Naive thymus-derived CD8-positive, alpha-beta T cell (primary cell): ENCODE data around the gene ARHGAP42. TPM values are rescaled to one million over a fixed set of nuclear protein-coding genes. Genes with fewer than 3 reads are reported as not detected.
"Not testable (repeated sequence)": the region's sequence is repeated elsewhere in the genome, so short reads cannot be mapped to it uniquely, and the experiment has no call there.

Experiments
- ATAC-seq, 2 donors: fragments of 150-1000 bp; cut with Tn5 transposase in 1 of 2; sonication (Bioruptor Pico), chemical (Tn5 transposase) in 1 of 2; 1 replicate in 1 of 2; 2 replicates in 1 of 2; pipeline ENCODE4 v1.10.0; 2021; ENCODE audit warnings: mild to moderate bottlenecking in 2 of 2, moderate library complexity in 2 of 2
- POLR2A ChIA-PET: fragments of 350-600 bp; sonication (Branson Sonifier 250); formaldehyde crosslinking; loops from one replicate; lab custom pipeline; 2021; ENCODE audit warnings: antibody characterized with exemption; lab: Charles Lee
- DNase-seq, 10 donors: peaks; one replicate each; pipeline versions ENCODE4 v3.0.0 to v3.0.0-alpha.2; 2020 to 2022
- H3K27ac Mint-ChIP-seq, 10 donors: one replicate each; pipeline ENCODE4 v1.8.0; 2020 to 2022; ENCODE audit warnings: mild to moderate bottlenecking in 10 of 10, mixed read lengths in 10 of 10, moderate library complexity in 4 of 10, inconsistent platforms in 1 of 10
- H3K27me3 Mint-ChIP-seq, 5 donors: one replicate each; pipeline ENCODE4 v1.8.0; 2021 to 2022; ENCODE audit warnings: mixed read lengths in 5 of 5
- H3K36me3 Mint-ChIP-seq, 3 donors: one replicate each; pipeline ENCODE4 v1.8.0; 2020 to 2022; ENCODE audit warnings: mixed read lengths in 3 of 3, mild to moderate bottlenecking in 2 of 3, inconsistent platforms in 1 of 3
- H3K4me1 Mint-ChIP-seq, 4 donors: one replicate each; pipeline ENCODE4 v1.8.0; 2021 to 2022; ENCODE audit warnings: mixed read lengths in 4 of 4
- H3K4me3 Mint-ChIP-seq, 10 donors: one replicate each; pipeline ENCODE4 v1.8.0; 2020 to 2022; ENCODE audit warnings: mild to moderate bottlenecking in 10 of 10, mixed read lengths in 10 of 10, moderate library complexity in 6 of 10, inconsistent platforms in 1 of 10
- H3K9me3 Mint-ChIP-seq, 9 donors: one replicate each; pipeline ENCODE4 v1.8.0; 2020 to 2022; ENCODE audit warnings: mixed read lengths in 9 of 9, mild to moderate bottlenecking in 3 of 9, inconsistent platforms in 1 of 9, moderate library complexity in 1 of 9
- polyA plus RNA-seq, 3 donors: library from polyadenylated mRNA; unstranded; fragments of 300-500 nt; fragmentation: Illumina TruSeq; gene quantifications; one replicate each; pipeline ENCODE4 v1.2.3, GENCODE V29; 2021
- total RNA-seq, 8 experiments: library from RNA in 2 of 8; stranded (reverse) in 2 of 8; gene quantifications; one replicate each; pipeline ENCODE4 v1.2.3 and lab custom pipeline; 2021 to 2026

ARHGAP42 gene
- total and polyA plus RNA-seq, 5 experiments from 2014 or later = 0.38 to 0.93 (median 0.83) TPM; not detected in 2

DNA sequence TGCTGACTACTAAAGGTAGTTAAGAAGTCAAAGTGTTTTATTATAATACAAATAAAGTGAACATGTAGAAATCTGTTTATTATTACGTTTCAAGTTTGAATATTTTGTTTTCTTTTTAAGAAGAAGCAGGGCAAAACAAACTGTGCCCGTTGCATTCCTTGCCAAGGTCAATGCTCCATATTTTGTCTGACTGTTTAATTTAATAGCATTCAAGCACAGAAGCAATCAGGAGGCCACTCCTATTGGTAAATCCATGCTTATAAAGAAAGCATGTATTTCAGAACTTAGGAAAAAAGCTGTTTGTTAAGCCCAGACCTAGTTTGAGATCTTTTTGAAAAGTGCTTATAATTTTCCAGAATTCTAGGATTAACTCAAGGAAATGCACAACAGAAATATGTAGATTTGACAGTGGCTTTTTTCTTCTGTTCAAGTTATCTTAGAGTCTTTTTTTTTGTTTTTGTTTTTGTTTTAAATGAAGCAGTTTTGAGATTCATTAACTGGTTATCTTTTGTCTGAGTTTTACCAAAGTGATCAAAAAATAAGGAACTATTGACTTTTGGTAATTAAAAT lies 51.7 kb downstream of the ARHGAP42 start:
- no peak for DNase-seq
- Mint-ChIP-seq H3K4me3 (no peak overlapping the region), H3K36me3 (no peaks in the 10 kb centered on the region), H3K4me1 (peaks cover 0 to 4% (median 0%) of the 10 kb centered on the region in 4 donors), H3K27me3 (no peaks in the 10 kb centered on the region), H3K27ac (no peak overlapping the region), H3K9me3 (peaks cover 0 to 2% (median 0%) of the 10 kb centered on the region in 9 donors)
- POLR2A ChIA-PET = no interaction called here
- ATAC-seq = no peak

DNA sequence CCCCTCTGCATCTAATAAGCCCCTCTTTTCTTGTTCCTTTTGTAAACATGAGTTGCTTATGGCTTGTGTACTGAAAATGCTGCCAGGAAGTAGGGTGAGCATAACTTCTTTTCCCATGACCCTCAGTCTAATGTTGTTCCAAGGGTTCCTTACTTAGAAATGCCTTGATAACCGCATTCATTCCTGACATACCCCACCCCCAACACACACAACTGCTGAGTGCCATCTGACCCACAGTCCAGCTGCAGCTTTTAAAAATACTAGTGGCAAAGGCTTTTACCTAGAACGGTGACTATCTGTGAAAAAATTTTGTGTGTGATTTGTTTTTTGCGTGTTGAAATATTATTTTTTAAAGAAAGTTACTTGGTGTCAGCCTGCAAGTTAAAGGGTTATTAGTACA lies 52.6 kb downstream of the ARHGAP42 start:
- no peak for ATAC-seq
- POLR2A ChIA-PET = no interaction called here
- Mint-ChIP-seq H3K4me1 (peaks cover 0 to 4% (median 0%) of the 10 kb centered on the region in 4 donors), H3K27ac (no peak overlapping the region), H3K36me3 (no peaks in the 10 kb centered on the region), H3K27me3 (peaks cover 0 to under 1% (median 0%) of the 10 kb centered on the region in 5 donors), H3K9me3 (peaks cover 0 to 3% (median 0%) of the 10 kb centered on the region in 9 donors), H3K4me3 (no peak overlapping the region)
- no peak for DNase-seq

DNA sequence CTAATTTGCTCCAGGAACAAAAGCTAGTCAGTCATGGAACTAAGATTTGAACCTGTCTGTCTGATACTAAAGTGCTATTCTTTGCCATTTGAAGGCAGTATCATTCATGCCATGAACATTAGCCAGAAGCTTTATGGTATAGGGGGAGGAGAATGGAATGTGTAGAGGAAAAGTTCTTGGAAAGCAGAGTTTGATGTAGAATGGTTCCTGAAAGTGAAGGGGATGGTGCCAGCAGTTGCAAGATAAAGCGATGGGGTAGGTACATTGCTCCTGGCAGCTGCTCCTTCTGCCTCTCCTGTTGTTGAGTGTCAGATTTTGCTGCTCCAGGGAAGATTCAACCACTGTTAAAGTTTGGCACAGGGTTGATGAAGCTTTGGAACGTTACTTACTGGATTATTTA lies 53.4 kb downstream of the ARHGAP42 start:
- Mint-ChIP-seq H3K9me3 (peaks cover 0 to 3% (median 0%) of the 10 kb centered on the region in 9 donors), H3K27ac (no peak overlapping the region), H3K27me3 (peaks cover 0 to 4% (median 0%) of the 10 kb centered on the region in 5 donors), H3K4me3 (no peak overlapping the region), H3K4me1 (peaks cover 0 to 4% (median 0%) of the 10 kb centered on the region in 4 donors), H3K36me3 (no peaks in the 10 kb centered on the region)
- no peak for ATAC-seq
- DNase-seq = no peak
- POLR2A ChIA-PET = no interaction called here

DNA sequence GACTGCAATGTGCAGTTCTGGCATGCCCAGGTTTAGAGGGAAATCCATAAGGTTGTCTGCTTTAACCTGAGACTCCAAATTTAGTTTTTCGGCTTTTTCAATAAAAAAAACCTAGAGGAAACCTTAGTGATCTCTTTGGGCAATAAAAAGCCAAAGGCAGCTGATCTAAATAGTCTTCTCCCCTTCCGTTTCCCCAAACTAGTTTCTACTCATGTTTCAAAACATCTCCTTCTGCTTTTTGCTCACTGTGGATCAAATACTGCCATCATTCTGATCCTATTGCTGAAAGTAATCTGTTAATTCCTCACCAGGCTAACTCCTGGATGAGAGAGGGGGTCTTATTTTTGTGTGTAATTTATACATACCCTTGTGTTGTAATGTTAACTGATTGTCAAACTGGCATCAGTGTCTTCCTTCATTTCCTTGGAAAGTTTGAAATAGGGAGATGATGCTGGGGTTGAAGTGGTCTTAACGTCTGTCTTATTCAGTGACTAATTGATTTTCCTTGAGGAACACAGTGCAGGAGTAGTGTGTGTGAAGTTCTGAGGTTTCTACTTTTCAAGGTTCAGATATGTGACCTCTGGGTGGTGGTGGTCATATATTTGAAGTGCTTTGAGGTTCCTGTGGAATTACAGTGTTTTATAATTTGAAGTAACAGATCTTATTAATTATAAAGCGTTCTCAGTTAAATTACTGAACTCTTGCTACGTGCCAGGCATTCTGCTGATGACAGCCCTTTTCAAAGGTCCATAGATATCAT lies 55.0 kb downstream of the ARHGAP42 start:
- Mint-ChIP-seq H3K9me3 (peaks cover 0 to 3% (median 0%) of the 10 kb centered on the region in 9 donors), H3K27ac (no peak overlapping the region), H3K4me3 (no peak overlapping the region), H3K27me3 (peaks cover 0 to 4% (median 0%) of the 10 kb centered on the region in 5 donors), H3K36me3 (no peaks in the 10 kb centered on the region), H3K4me1 (peaks cover 0 to 4% (median 0%) of the 10 kb centered on the region in 4 donors)
- DNase-seq = no peak
- no peak for ATAC-seq
- POLR2A ChIA-PET = no interaction called here

DNA sequence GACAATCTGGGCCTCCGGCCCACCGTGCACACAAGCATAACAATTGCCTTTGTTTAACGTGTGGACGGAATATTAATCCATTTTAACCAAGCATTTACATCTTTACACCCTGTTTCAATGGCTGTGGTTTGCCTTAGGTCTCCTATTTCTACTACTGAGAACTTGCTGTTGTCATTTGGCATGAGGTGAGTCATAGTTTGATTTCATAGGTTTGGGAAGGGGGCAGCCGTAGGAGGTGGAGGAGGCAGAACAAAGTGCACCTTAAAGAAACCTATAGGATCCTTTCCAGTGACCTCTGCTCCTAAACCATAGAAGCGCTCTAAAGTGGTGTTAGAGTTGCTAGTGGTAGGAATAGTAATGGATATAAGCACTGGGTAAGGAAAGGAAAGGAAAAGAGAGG lies 59.4 kb downstream of the ARHGAP42 start:
- H3K27me3 Mint-ChIP-seq = peaks cover 0 to 8% (median 0%) of the 10 kb centered on the region in 5 donors
- DNase-seq (no peak), ATAC-seq (no peak)
- H3K36me3 Mint-ChIP-seq = peaks cover 0 to 13% (median 0%) of the 10 kb centered on the region in 3 donors
- peaks cover 0 to 23% (median 12%) of the 10 kb centered on the region in 9 donors for H3K9me3 Mint-ChIP-seq
- POLR2A ChIA-PET = no interaction called here
- H3K4me3 Mint-ChIP-seq = no peak overlapping the region
- no peak overlapping the region for H3K27ac Mint-ChIP-seq
- H3K4me1 Mint-ChIP-seq = peaks cover 0 to under 1% (median 0%) of the 10 kb centered on the region in 4 donors

DNA sequence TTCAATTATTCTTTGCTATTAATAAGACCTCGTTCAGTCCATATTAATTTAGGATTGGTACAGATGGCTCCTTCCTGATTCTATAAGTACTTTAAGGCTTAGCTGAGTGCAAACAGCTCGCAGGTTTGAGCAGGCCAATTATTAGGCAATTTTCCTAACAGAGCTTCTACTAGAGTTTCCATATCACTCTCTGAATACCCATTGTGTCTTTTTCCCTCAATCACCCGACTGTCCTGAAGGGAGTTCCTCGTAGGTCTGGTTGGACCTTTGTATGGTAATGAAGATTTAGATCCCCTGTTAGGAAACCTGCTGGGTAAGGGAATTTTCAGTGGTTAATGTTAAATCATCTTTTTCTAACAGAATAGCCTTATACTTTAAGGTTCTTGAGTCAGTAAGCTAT lies 61.1 kb downstream of the ARHGAP42 start:
- Mint-ChIP-seq H3K4me1 (no peaks in the 10 kb centered on the region), H3K4me3 (no peak overlapping the region), H3K36me3 (peaks cover 0 to 13% (median 0%) of the 10 kb centered on the region in 3 donors), H3K27me3 (peaks cover 0 to 8% (median 0%) of the 10 kb centered on the region in 5 donors), H3K9me3 (peaks cover 0 to 30% (median 12%) of the 10 kb centered on the region in 9 donors), H3K27ac (no peak overlapping the region)
- no peak for DNase-seq
- POLR2A ChIA-PET = no interaction called here
- ATAC-seq = no peak

DNA sequence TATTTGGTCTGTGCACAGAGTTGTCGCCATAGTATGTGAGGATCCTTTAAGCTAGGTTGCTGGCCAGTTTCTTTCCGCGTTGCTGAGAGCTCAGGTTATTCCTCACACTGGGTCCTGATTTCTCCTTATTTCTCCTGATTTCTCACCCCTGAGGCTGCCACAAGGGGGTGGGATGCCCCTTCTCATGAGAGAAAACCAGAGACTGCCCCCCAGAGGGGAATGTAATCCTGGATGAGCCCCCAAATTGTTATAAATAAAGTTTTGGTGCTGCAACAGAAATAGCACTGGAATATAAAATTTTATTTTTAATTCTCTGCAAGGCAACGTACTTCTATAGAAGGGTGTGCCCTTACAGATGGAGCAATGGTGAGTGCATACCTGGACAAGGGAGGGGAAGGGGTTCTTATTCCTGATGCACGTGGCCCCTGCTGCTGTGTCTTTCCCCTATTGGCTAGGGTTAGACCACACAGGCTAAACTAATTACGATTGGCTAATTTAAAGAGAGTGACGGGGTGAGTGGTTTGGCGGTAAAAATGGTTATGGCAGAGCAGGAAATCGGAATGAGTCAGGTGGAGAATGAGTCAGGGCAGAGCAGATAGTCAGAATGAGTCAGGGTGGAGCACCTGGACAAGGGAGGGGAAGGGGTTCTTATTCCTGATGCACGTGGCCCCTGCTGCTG lies 62.9 kb downstream of the ARHGAP42 start:
- H3K27me3 Mint-ChIP-seq, POLR2A ChIA-PET, H3K27ac Mint-ChIP-seq, H3K4me1 Mint-ChIP-seq, H3K4me3 Mint-ChIP-seq, DNase-seq, ATAC-seq: not testable (repeated sequence)
- H3K9me3 Mint-ChIP-seq = peaks cover 0 to 30% (median 11%) of the 10 kb centered on the region in 9 donors
- H3K36me3 Mint-ChIP-seq = peaks cover 0 to 13% (median 0%) of the 10 kb centered on the region in 3 donors

DNA sequence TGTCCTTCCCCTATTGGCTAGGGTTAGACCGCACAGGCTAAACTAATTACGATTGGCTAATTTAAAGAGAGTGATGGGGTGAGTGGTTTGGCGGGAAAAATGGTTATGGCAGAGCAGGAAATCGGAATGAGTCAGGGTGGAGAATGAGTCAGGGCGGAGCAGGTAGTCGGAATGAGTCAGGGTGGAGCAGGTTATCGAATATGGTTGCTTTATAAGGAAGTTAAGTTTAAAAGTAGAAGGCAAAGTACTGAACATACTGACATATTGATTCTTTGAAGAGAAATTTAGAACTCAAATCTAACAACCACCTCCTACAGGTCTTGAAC lies 63.4 kb downstream of the ARHGAP42 start:
- ATAC-seq, DNase-seq, POLR2A ChIA-PET, H3K27me3 Mint-ChIP-seq, H3K27ac Mint-ChIP-seq, H3K4me1 Mint-ChIP-seq, H3K4me3 Mint-ChIP-seq: not testable (repeated sequence)
- H3K36me3 Mint-ChIP-seq = peaks cover 0 to 13% (median 0%) of the 10 kb centered on the region in 3 donors
- peaks cover 0 to 30% (median 9%) of the 10 kb centered on the region in 9 donors for H3K9me3 Mint-ChIP-seq

DNA sequence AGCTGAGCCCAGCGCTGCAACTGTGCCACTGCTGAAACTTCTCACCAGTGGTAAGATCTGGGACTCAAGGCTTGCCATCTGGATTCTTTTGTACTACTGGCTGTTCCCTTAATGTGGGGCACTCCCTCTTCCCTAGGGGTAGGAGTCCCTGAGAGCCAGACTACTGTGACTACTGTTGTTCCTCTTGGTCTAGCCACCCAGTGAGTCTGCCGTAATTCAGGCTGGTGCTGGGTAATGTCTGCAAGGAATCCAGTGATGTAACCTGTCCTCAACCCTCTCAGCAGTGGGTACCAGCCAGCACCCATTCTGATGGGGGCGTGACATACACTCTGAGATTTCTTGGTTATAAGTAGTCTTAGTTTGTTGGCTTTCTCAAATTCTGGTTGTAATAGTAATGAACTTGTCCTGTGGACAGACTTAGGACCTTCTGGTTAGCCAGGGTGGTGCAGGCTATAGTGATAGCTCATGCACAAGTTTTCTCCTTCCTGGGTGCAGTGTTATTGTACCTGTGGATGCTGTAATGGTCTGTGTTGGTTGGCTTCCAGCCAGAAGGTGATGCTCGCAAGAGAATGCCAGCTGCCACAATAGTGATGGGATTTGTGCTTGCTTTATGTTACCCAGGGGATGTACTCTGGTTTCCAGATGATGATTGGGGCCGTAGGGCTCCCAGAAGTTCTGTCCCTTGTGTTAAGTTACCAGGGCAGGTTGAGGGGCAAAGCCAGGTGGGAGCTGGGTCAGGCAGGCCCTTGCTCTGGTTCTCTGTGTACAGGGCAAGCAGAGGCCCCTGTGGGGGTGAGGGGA lies 65.5 kb downstream of the ARHGAP42 start:
- no peak overlapping the region for H3K27ac Mint-ChIP-seq

DNA sequence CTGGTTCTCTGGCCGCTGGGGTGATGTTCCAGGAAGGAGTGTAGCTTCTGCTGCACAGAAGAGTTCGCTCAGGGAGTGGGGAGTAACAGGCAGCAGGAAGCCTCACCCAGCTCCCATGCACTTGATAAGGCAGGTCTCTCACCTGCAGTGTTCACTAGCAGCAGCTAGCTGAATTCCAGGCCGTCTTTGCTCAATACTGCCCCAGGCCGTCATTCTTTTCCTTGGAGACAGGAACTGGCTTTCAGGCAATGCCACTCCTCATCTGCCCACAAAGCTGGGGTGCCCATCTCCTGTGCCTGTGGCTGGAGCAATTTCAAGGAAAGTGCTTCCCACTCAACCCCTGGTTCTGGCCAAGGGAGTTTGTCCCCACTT lies 66.1 kb downstream of the ARHGAP42 start:
- POLR2A ChIA-PET = no interaction called here
- ATAC-seq (no peak), DNase-seq (no peak)
- Mint-ChIP-seq H3K9me3 (peaks cover 0 to 30% (median 9%) of the 10 kb centered on the region in 9 donors), H3K27me3 (peaks cover 0 to 3% (median 0%) of the 10 kb centered on the region in 5 donors), H3K27ac (no peak overlapping the region), H3K36me3 (peaks cover 0 to 13% (median 0%) of the 10 kb centered on the region in 3 donors), H3K4me3 (peak overlapping the region in 1 of 10 donors; percentile 38), H3K4me1 (no peaks in the 10 kb centered on the region)

More for the DNA sequence above, 65.5 kb downstream of the ARHGAP42 start:
- H3K27me3 Mint-ChIP-seq = peaks cover 0 to 3% (median 0%) of the 10 kb centered on the region in 5 donors
- ATAC-seq = no peak
- POLR2A ChIA-PET = no interaction called here
- peaks cover 0 to 13% (median 0%) of the 10 kb centered on the region in 3 donors for H3K36me3 Mint-ChIP-seq
- no peak for DNase-seq
- peaks cover 0 to 30% (median 9%) of the 10 kb centered on the region in 9 donors for H3K9me3 Mint-ChIP-seq
- H3K4me3 Mint-ChIP-seq = no peak overlapping the region
- no peaks in the 10 kb centered on the region for H3K4me1 Mint-ChIP-seq

DNA sequence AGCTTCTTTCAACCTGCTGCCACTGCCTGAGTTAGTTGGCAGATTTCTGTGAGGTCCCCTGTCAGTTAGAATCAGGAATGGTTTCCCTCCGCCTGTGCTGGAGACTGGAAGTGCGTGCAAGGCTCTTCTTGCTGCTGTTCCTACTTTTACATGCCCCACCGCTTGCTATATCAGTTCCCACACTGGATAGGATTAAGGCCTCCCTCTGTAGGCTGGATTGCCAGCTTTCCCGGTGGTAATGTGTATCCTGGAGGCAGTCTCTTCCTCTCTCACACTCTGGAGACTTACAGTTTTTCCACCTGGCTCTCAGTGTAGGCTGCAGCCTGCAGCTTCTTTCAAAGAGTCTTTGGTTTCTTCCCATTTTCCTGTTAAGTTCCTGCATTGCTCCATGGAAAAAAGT lies 66.5 kb downstream of the ARHGAP42 start:
- POLR2A ChIA-PET = no interaction called here
- H3K27me3 Mint-ChIP-seq = peaks cover 0 to 3% (median 0%) of the 10 kb centered on the region in 5 donors
- H3K4me3 Mint-ChIP-seq = no peak overlapping the region
- peaks cover 0 to 30% (median 9%) of the 10 kb centered on the region in 9 donors for H3K9me3 Mint-ChIP-seq
- peaks cover 0 to 13% (median 0%) of the 10 kb centered on the region in 3 donors for H3K36me3 Mint-ChIP-seq
- no peak overlapping the region for H3K27ac Mint-ChIP-seq
- ATAC-seq = no peak
- no peak for DNase-seq
- H3K4me1 Mint-ChIP-seq = no peaks in the 10 kb centered on the region

DNA sequence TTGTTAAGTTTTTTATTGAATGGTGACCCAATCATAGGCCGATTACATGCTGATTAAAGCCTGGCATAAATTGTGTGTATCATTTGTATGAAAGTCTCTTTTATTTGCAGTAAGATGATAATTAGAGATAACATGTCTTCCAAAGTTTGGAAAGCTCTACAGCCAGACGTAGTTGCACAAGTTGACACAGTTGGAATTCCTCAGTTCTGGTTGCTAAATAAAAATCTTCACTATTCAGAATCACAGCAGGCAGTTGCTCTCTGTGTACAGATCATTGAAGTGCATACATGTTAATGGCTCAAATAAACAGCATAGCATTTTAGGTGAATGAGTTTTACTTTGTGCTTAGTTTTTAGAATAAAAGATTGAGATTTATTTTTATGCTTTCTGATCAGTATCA lies 69.5 kb downstream of the ARHGAP42 start:
- Mint-ChIP-seq H3K36me3 (no peaks in the 10 kb centered on the region), H3K4me3 (no peak overlapping the region), H3K9me3 (peaks cover 0 to 9% (median 0%) of the 10 kb centered on the region in 9 donors), H3K27me3 (peaks cover 0 to 1% (median 0%) of the 10 kb centered on the region in 5 donors), H3K27ac (no peak overlapping the region), H3K4me1 (no peaks in the 10 kb centered on the region)
- POLR2A ChIA-PET = no interaction called here
- ATAC-seq = no peak
- no peak for DNase-seq
